K562 (cell line): Measurements from ENCODE around the gene ALPP. TPM values are rescaled to one million over a fixed set of nuclear protein-coding genes. Genes with fewer than 3 reads are reported as not detected.

Source experiments
- ATAC-seq: fragments of 200-7000 bp; cut with Tn5 transposase; 3 replicates; pipeline ENCODE4 v1.9.1; 2020; ENCODE audit warnings: moderate library complexity
- BruUV-seq: library from RNA; stranded (reverse); fragments of 400-500 nt; replicated peaks from 2 replicates; lab custom pipeline; 2021; lab: Mats Ljungman, UMichigan
- CTCF ChIA-PET: fragments of 300-600 bp; formaldehyde crosslinking; extraction: SDS; loops from one replicate; lab custom pipeline; 2021; ENCODE audit warnings: low intra/inter-chr PET ratio; lab: Yijun Ruan, JAX
- POLR2A ChIA-PET: fragments of 300-600, 350-650 bp; sonication (Branson Sonifier 250); formaldehyde crosslinking; extraction: SDS; loops from one replicate; lab custom pipeline; 2021; ENCODE audit warnings: antibody characterized with exemption, inconsistent platforms; lab: Yijun Ruan, JAX
- DNase-seq, 4 experiments: peaks; one replicate each; pipeline versions ENCODE4 v3.0.0 to v3.0.0-alpha.2; 2011 to 2018; ENCODE audit warnings: low spot score in 3 of 4, mixed read lengths in 3 of 4; ENCODE audit errors: extremely low read depth in 1 of 4
- FAIRE-seq: peaks from 2 replicates; lab custom pipeline; 2011; peaks lifted over from hg19 to GRCh38; lab: Jason Lieb, UNC
- H2AFZ ChIP-seq: 2 replicates; pipeline ENCODE4 v1.6.0; 2011; ENCODE audit warnings: low read depth, low read length, control low read depth, inconsistent platforms
- H3K27ac ChIP-seq: fragments of 200-600 bp; 3 replicates; pipeline ENCODE4 v1.8.0; 2011; ENCODE audit warnings: low read depth, mild to moderate bottlenecking, control low read depth, inconsistent platforms, low read length, moderate library complexity, mixed read lengths; ENCODE audit errors: extremely low read depth
- H3K27me3 ChIP-seq, 2 experiments: fragments of 300-600 bp in 1 of 2; 2 replicates in 1 of 2; 3 replicates in 1 of 2; pipeline versions ENCODE4 v1.6.0 to v1.8.0; 2011; ENCODE audit warnings: inconsistent platforms in 2 of 2, low read length in 2 of 2, mild to moderate bottlenecking in 1 of 2, mixed read lengths in 1 of 2, moderate library complexity in 1 of 2; ENCODE audit not compliant: control insufficient read depth in 2 of 2, insufficient read depth in 2 of 2
- H3K36me3 ChIP-seq: fragments of 300-600 bp; 3 replicates; pipeline ENCODE4 v1.8.0; 2011; ENCODE audit warnings: mild to moderate bottlenecking, low read length, inconsistent platforms; ENCODE audit not compliant: control insufficient read depth, insufficient read depth
- H3K4me1 ChIP-seq, 2 experiments: fragments of 200-600 bp in 1 of 2; replicated peaks in 1 of 2; 2 replicates in 1 of 2; 3 replicates in 1 of 2; pipeline versions ENCODE4 v1.5.1 to v1.8.0; 2011; ENCODE audit warnings: inconsistent platforms in 2 of 2, low read length in 2 of 2, mild to moderate bottlenecking in 1 of 2, mixed read lengths in 1 of 2, moderate library complexity in 1 of 2; ENCODE audit not compliant: control insufficient read depth in 2 of 2, insufficient read depth in 2 of 2
- H3K4me2 ChIP-seq: 2 replicates; pipeline ENCODE4 v1.6.1; 2011; ENCODE audit warnings: low read length, control low read depth, inconsistent platforms, mixed read lengths; ENCODE audit not compliant: insufficient read depth
- H3K4me3 ChIP-seq: fragments of 200-600 bp; sonication (generic), shearing (Covaris generic); 2 replicates; pipeline ENCODE4 v1.5.1; 2016; ENCODE audit warnings: control low read depth, inconsistent platforms
- H3K79me2 ChIP-seq: fragments of 200-600 bp; 3 replicates; pipeline ENCODE4 v1.8.0; 2011; ENCODE audit warnings: low read length, inconsistent platforms; ENCODE audit not compliant: control insufficient read depth, insufficient read depth
- H3K9ac ChIP-seq, 2 experiments: 2 replicates each; pipeline versions ENCODE4 v1.6.0 to v1.6.1; 2011; ENCODE audit warnings: low read depth in 2 of 2, low read length in 2 of 2, control low read depth in 1 of 2, inconsistent platforms in 1 of 2, mild to moderate bottlenecking in 1 of 2, mixed read lengths in 1 of 2; ENCODE audit not compliant: insufficient read depth in 1 of 2
- H3K9me1 ChIP-seq: one replicate; pipeline ENCODE4 v1.6.0; 2011; ENCODE audit warnings: inconsistent platforms, mild to moderate bottlenecking, low read length, moderate library complexity; ENCODE audit not compliant: control insufficient read depth, insufficient read depth
- H3K9me3 ChIP-seq: replicated peaks from 2 replicates; pipeline ENCODE4 v1.5.1; 2011; ENCODE audit warnings: low read depth, low read length, inconsistent platforms; ENCODE audit not compliant: control insufficient read depth, insufficient read depth
- H4K20me1 ChIP-seq: replicated peaks from 2 replicates; pipeline ENCODE4 v1.6.1; 2011; ENCODE audit warnings: low read length, inconsistent platforms, mixed read lengths; ENCODE audit not compliant: control insufficient read depth, insufficient read depth
- GABPA ChIP-seq: fragments of 200-800 bp; sonication (Bioruptor generic); conservative IDR thresholded peaks from 2 replicates; pipeline ENCODE4 v1.6.1; 2016; ENCODE audit warnings: low read depth, missing genetic modification characterization, missing compliant biosample characterization
- HSF4 ChIP-seq: fragments of 250-450 bp; sonication (Bioruptor Pico); IDR thresholded peaks from 2 replicates; pipeline ENCODE4 v2.1.2; 2022; ENCODE audit warnings: mild to moderate bottlenecking, moderate library complexity, borderline replicate concordance
- MAFG ChIP-seq: fragments of 450-650 bp; conservative IDR thresholded peaks from 2 replicates; pipeline ENCODE4 v1.6.1; 2016; ENCODE audit warnings: missing genetic modification characterization, missing compliant biosample characterization
- MXD1 ChIP-seq: fragments of 250-450 bp; sonication (Bioruptor Pico); IDR thresholded peaks from 2 replicates; pipeline ENCODE4 v1.8.0; 2021; ENCODE audit warnings: borderline replicate concordance, mild to moderate bottlenecking, moderate library complexity; ENCODE audit not compliant: poor library complexity, severe bottlenecking
- NELFE ChIP-seq: IDR thresholded peaks from 2 replicates; pipeline ENCODE4 v1.6.1; 2011; ENCODE audit warnings: mild to moderate bottlenecking; ENCODE audit not compliant: insufficient read depth, insufficient read length
- POLR2B ChIP-seq: fragments of 450-650 bp; IDR thresholded peaks from 2 replicates; pipeline ENCODE4 v1.6.1; 2018; ENCODE audit warnings: low read depth; ENCODE audit not compliant: partially characterized antibody
- POLR2G ChIP-seq: fragments of 200-400 bp; formaldehyde crosslinking; IDR thresholded peaks from 2 replicates; pipeline ENCODE4 v1.6.1; 2017; ENCODE audit warnings: low read depth, mild to moderate bottlenecking, antibody characterized with exemption, low read length, moderate library complexity
- SMARCE1 ChIP-seq: fragments of 450-650 bp; IDR thresholded peaks from 2 replicates; pipeline ENCODE4 v1.7.1; 2016; ENCODE audit warnings: mild to moderate bottlenecking
- ZMIZ1 ChIP-seq, 2 experiments: fragments of 150-350 bp in 1 of 2; IDR thresholded peaks; 2 replicates each; pipeline ENCODE4 v1.6.1; 2012 to 2016; ENCODE audit warnings: low read depth in 2 of 2, low read length in 2 of 2, mild to moderate bottlenecking in 1 of 2, moderate library complexity in 1 of 2
- ZNF740 ChIP-seq, 3 experiments: fragments of 200-800 bp in 1 of 3; sonication (Bioruptor generic) in 1 of 3; sonication (generic) in 1 of 3; formaldehyde crosslinking in 1 of 3; IDR thresholded peaks; 2 replicates each; pipeline versions ENCODE4 v1.6.1 to v1.8.0; 2016 to 2022; ENCODE audit warnings: mild to moderate bottlenecking in 2 of 3, missing compliant biosample characterization in 2 of 3, missing genetic modification characterization in 2 of 3, missing genetic modification reagents in 1 of 3
- whole genome bisulfite sequencing: fragments of 100-300 bp; shearing (Covaris generic); methylation state at CpG from one replicate; pipeline ENCODE4 v1.1.6; 2016; ENCODE audit warnings: low coverage, mixed read lengths; ENCODE audit not compliant: insufficient coverage; ENCODE audit errors: missing lambda C conversion rate; 5-methylcytosine and 5-hydroxymethylcytosine counted together
- in situ Hi-C: fragments of 300-500 bp; cut with MboI; formaldehyde crosslinking; loops from 4 replicates; pipeline ENCODE4 v1.15.0; 2018; ENCODE audit warnings: inconsistent platforms, mixed read lengths
- intact Hi-C: fragments of 100-400 bp; cut with micrococcal nuclease; formaldehyde crosslinking; loops from 2 replicates; pipeline ENCODE4 v1.14.2; 2022
- polyA plus RNA-seq, 8 experiments: library from polyadenylated mRNA; depleted of rRNA in 4 of 8; stranded (reverse) in 5 of 8; unstranded in 3 of 8; fragments of >200 nt; fragmentation: Nextera tagmentation in 2 of 8; fragmentation: Illumina TruSeq in 1 of 8; extraction: Ambion mirVana in 2 of 8; extraction: Trizol in 1 of 8; gene quantifications; 2 replicates each; pipeline versions ENCODE4 v1.2.1 to v1.2.3, GENCODE V29; 2011 to 2014; ENCODE audit warnings: inconsistent platforms in 1 of 8, missing spikeins in 1 of 8
- total RNA-seq, 7 experiments: library from RNA; depleted of rRNA in 6 of 7; stranded (reverse); fragments of >200 nt in 6 of 7; fragmentation: Illumina TruSeq in 2 of 7; extraction: Trizol in 2 of 7; gene quantifications; 2 replicates each; pipeline versions ENCODE4 v1.2.1 to v1.2.3, GENCODE V29; 2011 to 2021; ENCODE audit warnings: low replicate concordance in 1 of 7

The ALPP gene
- total and polyA plus RNA-seq, 9 of the 15 experiments (the other 6 are each of a cell fraction or from before 2014, with no cell fraction given), result 0.03 TPM; not detected in 8

GRCh38 chr2:232340171-232340935, 38.2 kb upstream of the ALPP start:
- H3K4me2 ChIP-seq, result no peak overlapping the region
- ATAC-seq (no peak), DNase-seq (no peak), FAIRE-seq (no peak)
- ChIA-PET CTCF (no interaction called here), POLR2A (interaction anchor here (0.6 to 0.7 kb wide), 2 partner anchors 10 to 76 kb away, joined by 3 read pairs; no protein-coding TSS in a partner anchor)
- no peak overlapping the region for H3K27ac ChIP-seq
- 41% methylated on average over 12 of the region's 14 CpGs for whole genome bisulfite sequencing
- H4K20me1 ChIP-seq, result 0 out of 2 replicates have a peak, but pooled peaks cover 3% of the 10 kb centered on the region
- H3K9ac ChIP-seq, result no peak overlapping the region
- no peak overlapping the region for H2AFZ ChIP-seq
- no peaks in the 10 kb centered on the region for H3K36me3 ChIP-seq
- H3K27me3 ChIP-seq, result peaks cover 5 to 8% of the 10 kb centered on the region in 2 experiments; a peak in 4 of 5 replicates
- H3K79me2 ChIP-seq, result no peaks in the 10 kb centered on the region
- no peaks in the 10 kb centered on the region for H3K9me3 ChIP-seq
- in situ Hi-C loops (no loop called here), intact Hi-C loops (no loop called here)
- no peaks in the 10 kb centered on the region for H3K9me1 ChIP-seq
- no peaks in the 10 kb centered on the region for H3K4me1 ChIP-seq
- H3K4me3 ChIP-seq, result no peak overlapping the region
- TF ChIP-seq ZMIZ1 (IDR thresholded peaks at IDR 0.05; ENCODE audit: low read depth in 2 of 2, low read length in 2 of 2) (no peak), POLR2G (no peak; the same call in 1 of the 2 replicates), NELFE (no peak), HSF4 (CRISPR knock-in tag) (no peak), MAFG (tag) (no peak), SMARCE1 (no peak), MXD1 (CRISPR knock-in tag) (no peak), ZNF740 (CRISPR knock-in tag; IDR thresholded peaks at IDR 0.05) (no peak), ZNF740 (tag; IDR thresholded peaks at IDR 0.05) (no peak), GABPA (tag) (no peak), POLR2B (no peak)
- no TSS peak for BruUV-seq
